ENCODE results near the gene EGFR.

- no peak for TF ChIP-seq CTCF (IDR thresholded peaks at IDR 0.05; ENCODE audit: low read length)
- no peak for TF ChIP-seq EZH2 (IDR thresholded peaks at IDR 0.05; ENCODE audit: borderline replicate concordance, low read length)
Measured at GRCh38 chr7:55206235-55207029, 187.6 kb downstream of the EGFR start.

Measured in OCI-LY1 (cell line).